Ammon's horn (tissue), 1 donor: ENCODE results near the gene RPS24.
"Not testable (repeated sequence)": the region's sequence is repeated elsewhere in the genome, so short reads cannot be mapped to it uniquely, and the experiment has no call there.

Experiments used
- DNase-seq: peaks from one replicate; pipeline ENCODE4 v3.0.0-alpha.2; 2016; ENCODE audit warnings: low spot score

Gene RPS24

GRCh38 chr10:78053211-78053868, 19.7 kb downstream of the RPS24 start:
- DNase-seq: no peak

- DNase-seq: no peak
Measured at GRCh38 chr10:78058562-78058961, 24.9 kb downstream of the RPS24 start.

DNA sequence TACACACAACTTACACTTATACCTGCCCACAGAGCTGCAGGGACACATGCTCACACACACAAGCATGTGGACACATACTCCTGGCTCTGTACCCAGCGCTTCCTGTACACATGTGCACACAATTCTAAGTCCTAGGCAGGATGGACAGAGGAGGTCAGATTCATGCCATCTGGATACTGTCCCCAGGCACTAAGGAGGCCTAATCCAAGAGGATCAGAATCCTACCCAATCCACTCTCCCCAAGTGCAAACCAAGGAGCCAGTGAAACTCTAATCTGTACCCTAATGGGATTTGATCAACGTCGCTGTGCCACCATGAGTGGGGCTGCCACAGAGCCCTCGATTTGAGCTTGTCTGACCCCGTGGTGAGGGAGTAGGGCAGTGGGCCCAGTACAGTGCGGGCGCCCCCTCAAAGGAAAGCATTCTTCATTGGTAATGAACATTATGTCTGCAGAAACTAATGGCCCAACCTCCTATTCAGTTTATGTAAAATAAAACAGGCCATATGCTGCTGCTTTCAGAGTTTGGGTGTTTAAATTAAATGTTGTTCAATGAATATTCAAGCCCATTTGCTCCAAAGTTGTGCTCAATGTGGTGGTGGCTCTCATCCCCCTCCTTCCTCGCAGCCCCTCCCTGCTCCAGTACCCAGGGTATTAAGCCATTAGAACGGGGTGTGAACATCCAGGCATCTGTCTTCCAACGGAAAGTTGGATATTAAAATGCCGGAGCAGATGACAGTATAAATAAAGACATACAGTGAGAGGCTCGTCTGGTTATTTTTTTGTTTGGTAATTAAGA, 26.4 kb downstream of the RPS24 start:
- peak; percentile 41 for DNase-seq

- DNase-seq: no peak
Measured at GRCh38 chr10:78062296-78062695, 28.6 kb downstream of the RPS24 start.

DNA sequence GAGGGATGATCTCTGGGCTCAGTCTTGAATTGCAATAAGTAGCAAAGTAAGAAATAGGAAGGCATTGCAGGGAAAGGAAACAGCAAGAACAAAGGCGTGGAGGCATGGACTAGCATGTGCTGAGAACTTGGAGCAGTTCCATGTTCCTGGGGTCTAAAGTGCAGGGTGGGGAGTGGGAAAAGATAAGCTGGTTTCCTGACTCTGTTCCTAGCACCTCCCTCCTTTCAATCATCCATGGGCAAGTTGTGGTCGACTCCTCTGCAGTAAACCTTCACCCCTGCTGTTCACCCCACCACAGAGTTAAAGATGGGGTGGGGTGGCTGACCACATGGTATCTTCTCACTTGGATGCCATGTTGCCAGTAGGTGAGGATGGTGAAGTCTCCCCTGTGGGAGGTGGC, 29.6 kb downstream of the RPS24 start:
- no peak for DNase-seq

DNA sequence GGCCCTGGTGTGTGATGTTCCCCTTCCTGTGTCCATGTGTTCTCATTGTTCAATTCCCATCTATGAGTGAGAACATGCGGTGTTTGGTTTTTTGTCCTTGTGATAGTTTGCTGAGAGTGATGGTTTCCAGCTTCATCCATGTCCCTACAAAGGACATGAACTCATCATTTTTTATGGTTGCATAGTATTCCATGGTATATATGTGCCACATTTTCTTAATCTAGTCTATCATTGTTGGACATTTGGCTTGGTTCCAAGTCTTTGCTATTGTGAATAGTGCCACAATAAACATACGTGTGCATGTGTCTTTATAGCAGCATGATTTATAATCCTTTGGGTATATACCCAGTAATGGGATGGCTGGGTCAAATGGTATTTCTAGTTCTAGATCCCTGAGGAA, 31.3 kb downstream of the RPS24 start:
- DNase-seq: not testable (repeated sequence)

DNA sequence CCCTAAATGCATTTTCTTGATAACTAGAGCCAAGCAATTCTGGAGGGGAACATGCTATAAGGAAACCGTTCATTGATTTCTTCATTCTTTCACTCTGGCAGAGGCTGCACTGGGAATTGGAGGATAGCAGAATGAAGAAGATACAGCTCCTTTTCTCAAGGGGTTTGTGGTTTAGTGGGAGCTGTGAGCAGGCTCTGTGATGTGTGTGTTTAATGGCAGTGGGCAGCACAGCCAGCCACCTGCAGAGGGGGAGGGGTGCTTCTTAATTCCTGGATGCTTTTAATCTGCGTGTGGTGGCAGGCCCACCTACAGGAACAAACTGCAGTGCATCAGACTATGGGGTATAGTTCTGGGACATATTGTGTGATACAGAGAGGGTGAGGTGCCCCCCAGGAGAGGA, 31.9 kb downstream of the RPS24 start:
- no peak for DNase-seq

GRCh38 chr10:78066012-78066411, 32.3 kb downstream of the RPS24 start:
- no peak for DNase-seq

DNA sequence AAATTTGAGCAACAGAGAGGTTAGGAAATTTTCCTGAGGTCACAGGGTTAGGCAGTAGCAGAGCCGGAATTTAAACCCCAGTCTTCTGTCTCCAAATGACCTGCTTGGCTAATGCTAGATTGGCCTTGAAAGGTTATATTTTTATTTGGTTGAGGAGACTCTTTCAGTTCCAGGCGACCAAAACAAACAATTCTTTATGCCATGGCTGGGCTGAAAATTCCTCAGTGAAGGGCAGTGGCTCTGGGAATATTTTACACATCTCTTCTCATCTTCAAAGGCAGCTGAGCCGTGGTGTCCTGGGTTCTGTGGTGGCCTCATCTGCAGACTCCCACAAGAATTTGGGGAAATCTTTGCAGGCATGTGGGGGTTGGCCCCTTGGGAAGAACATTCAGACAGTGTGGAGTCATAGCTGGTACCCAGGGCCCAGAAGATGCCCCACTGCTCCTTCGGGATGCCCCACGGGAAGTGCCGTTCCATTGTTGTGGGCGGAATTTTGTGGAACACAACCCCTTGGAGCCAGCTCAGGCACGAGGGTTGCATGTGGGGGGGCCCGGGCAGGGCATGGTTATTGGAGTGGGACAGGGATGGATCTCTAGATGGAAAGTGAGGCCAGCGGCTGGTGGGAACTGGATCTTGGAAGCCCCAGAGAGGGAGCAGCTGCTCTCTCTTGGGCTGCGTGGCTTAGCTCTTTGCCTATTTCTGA, 33.2 kb downstream of the RPS24 start:
- no peak for DNase-seq

DNA sequence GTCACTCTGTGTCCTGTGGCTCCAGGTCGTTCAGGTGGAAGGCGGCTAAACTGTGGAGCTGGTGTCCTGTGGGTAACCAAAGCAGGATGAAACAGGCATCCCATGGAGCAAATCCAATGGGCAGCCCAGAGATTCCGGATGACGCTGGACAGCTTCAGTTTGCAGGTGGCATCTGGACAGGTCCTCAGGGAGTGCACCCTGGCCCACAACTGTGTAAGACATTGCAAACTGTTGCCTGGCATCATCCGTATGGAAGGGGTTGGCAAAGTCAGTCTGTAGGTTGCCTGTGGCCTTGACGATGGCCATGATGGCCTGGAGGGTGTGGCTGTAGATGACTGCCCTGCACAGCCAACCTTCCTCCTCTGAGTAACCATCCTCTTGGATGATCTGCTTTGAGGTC, 35.5 kb downstream of the RPS24 start:
- no peak for DNase-seq

DNA sequence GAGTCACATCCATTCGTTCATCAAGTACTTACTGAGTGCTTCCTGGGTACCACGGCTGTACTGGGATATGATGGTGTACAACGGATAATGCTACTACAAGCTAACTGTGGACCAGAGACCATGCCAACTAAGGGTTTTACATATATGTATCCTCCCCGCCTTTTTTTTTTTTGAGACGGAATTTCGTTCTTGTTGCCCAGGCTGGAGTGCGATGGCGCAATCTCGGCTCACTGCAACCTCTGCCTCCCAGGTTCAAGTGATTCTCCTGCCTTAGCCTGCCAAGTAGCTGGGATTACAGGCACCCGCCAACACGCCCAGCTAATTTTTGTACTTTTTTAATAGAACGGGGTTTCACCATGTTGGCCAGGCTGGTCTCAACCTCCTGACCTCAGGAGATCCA, 36.4 kb downstream of the RPS24 start:
- DNase-seq: not testable (repeated sequence)

DNA sequence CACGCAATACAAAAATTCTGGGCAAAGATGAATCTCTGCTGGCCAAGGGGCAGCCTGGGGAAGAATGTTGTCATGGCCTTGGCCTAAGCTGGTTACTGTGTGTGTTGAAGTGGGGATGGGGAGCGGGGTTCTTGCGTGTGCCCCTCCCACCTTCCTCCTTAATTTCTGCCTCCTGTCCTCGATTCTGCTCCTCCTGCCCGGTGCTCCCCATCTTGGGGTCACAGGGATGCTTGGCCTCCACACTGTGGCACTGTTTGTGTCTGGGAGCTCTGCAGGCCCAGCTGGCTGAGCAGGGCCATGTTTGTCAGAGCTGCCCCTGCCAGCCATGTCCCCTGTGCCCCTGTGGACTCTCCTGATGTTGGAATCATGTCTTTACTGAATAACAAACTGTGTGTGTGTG, 37.1 kb downstream of the RPS24 start:
- no peak for DNase-seq

DNA sequence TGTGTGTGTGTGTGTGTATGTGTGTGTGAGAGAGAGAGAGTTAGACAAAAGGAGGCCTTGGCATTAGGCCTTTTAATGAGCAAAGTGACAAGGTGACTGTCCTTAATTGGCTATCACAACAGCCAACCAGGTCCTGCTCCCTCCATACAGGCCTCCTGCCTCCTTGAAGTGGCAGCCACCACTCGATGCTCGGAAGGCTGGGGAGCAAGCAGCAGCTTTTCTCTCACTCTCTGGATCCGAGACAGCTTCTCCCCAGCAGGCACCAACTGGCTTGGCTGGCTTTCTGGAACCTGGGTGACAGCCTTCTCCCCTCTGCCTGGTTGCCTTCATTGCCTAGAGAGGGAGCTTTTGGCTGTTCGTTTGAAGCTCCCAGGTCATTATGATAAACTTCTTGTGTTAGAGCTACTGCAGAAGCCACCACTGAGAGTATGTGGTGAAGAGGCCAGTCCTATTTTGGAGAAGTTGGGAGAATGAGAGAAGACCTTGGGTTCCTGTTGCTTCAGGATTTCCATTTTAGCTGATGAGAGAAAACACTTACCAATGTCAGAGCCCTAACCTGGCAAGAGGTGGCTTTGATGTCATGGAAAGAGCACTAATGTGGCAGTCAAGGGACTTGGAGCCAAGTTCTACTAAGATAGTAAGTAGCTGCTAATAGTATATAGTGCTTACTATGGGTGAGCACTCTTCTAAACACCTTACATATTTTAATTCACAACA, 37.6 kb downstream of the RPS24 start:
- peak; percentile 39 for DNase-seq

- DNase-seq: no peak
Measured at GRCh38 chr10:78071857-78072179, 38.2 kb downstream of the RPS24 start.

DNA sequence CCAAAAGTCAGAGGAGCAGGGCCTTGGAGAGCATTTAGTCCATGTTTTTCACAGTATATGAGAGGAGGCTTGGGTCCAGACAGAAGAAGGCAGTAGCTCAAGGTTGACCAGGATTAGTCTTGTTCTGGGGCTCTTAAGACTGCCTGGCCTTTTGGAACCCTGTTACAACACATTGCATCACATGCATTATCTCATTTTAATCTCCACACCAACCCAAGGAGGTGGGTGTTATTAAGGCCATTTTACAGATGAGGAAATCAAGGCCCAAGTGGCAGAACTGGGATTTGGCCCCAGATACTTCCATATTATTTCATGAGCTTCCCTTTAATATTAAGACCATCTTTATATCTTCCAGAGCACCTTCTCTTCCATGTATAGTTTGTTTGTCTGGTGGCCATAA, 38.8 kb downstream of the RPS24 start:
- DNase-seq: no peak

DNA sequence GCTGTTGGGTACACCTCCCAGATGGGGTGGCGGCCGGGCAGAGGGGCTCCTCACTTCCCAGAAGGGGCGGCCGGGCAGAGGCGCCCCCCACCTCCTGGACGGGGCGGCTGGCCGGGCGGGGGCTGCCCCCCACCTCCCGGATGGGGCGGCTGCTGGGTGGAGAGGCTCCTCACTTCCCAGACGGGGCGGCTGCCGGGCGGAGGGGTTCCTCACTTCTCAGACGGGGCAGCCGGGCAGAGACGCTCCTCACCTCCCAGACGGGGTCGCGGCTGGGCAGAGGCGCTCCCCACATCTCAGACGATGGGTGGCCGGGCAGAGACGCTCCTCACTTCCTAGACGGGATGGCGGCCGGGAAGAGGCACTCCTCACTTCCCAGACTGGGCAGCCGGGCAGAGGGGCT, 42.1 kb downstream of the RPS24 start:
- DNase-seq: not testable (repeated sequence)

GRCh38 chr10:78078539-78079330, 45.1 kb downstream of the RPS24 start:
- DNase-seq: no peak

DNA sequence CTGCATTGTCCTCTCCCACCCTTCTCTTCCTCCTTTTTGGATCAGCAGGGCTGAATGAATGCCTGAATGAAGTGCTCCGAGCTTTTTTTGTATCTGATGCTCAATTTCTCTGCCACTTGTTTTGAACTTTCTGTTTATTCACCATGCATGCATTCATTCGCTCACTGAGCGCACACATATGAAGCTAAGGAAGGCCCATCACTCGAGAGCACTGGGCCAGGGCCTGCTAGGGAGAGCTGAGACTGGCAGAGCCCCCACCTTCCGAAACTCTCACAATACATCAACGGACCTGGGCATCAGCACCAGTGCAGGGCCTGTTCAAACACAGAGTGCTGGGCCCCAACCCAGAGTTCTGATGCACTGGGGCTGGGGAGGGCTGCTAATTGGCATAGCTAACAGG, 45.7 kb downstream of the RPS24 start:
- no peak for DNase-seq

- DNase-seq: no peak
Measured at GRCh38 chr10:78081292-78081691, 47.6 kb downstream of the RPS24 start.

DNA sequence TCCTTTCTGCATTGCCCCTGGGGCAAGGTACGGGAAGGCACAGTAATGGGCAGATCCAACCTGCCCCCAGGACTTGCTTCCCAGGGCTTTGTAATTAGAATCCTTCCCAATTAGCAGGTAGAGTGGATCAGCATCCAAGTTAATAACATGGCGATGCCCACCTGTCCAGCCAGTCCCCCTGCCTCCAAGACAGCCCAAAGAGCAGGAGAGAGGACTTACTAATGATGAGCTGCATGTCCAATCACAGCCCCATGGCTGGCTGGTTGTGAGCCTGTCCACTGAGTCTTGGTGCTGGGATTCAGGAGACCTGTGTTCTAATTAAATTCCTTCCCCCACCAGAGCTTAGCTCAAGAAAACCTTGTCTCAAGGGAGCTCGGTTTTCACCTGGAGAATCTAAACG, 49.0 kb downstream of the RPS24 start:
- DNase-seq: no peak
